Measurements from ENCODE around the gene CNKSR1.

CNKSR1 gene

GRCh38 chr1:26181586-26182382 lies 4.5 kb downstream of the CNKSR1 start:
- Histone ChIP-seq H3K9me3 (ENCODE audit: insufficient read depth, low read length) (no peaks in the 10 kb centered on the region), H3K9ac (ENCODE audit: low read length) (no peak overlapping the region), H3K27me3 (ENCODE audit: low read depth, low read length) (no peaks in the 10 kb centered on the region), H4K20me1 (ENCODE audit: insufficient read depth, low read length) (no peaks in the 10 kb centered on the region), H3K27ac (ENCODE audit: low read length) (no peak overlapping the region), H3K4me1 (ENCODE audit: low read length) (no peaks in the 10 kb centered on the region), H3K4me3 (ENCODE audit: low read length) (no peak overlapping the region), H3K79me2 (ENCODE audit: low read length) (no peaks in the 10 kb centered on the region), H3K36me3 (replicated peaks; ENCODE audit: low read depth, low read length) (no peaks in the 10 kb centered on the region), H3K4me2 (ENCODE audit: low read length) (no peak overlapping the region), H2AFZ (ENCODE audit: low read depth, low read length) (no peak overlapping the region)
- TF ChIP-seq, protein P1, sequence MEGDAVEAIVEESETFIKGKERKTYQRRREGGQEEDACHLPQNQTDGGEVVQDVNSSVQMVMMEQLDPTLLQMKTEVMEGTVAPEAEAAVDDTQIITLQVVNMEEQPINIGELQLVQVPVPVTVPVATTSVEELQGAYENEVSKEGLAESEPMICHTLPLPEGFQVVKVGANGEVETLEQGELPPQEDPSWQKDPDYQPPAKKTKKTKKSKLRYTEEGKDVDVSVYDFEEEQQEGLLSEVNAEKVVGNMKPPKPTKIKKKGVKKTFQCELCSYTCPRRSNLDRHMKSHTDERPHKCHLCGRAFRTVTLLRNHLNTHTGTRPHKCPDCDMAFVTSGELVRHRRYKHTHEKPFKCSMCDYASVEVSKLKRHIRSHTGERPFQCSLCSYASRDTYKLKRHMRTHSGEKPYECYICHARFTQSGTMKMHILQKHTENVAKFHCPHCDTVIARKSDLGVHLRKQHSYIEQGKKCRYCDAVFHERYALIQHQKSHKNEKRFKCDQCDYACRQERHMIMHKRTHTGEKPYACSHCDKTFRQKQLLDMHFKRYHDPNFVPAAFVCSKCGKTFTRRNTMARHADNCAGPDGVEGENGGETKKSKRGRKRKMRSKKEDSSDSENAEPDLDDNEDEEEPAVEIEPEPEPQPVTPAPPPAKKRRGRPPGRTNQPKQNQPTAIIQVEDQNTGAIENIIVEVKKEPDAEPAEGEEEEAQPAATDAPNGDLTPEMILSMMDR (IDR thresholded peaks at IDR 0.05; ENCODE audit: low read depth, low read length) = no peak
- TF ChIP-seq EZH2phosphoT487 (IDR thresholded peaks at IDR 0.05; ENCODE audit: low read depth) = no peak

- no peaks in the 10 kb centered on the region for H3K79me2 ChIP-seq (ENCODE audit: low read length)
- H3K9ac ChIP-seq (ENCODE audit: low read length) = no peak overlapping the region
- TF ChIP-seq, protein P1 (IDR thresholded peaks at IDR 0.05; ENCODE audit: low read depth, low read length) = no peak
- H3K4me1 ChIP-seq (ENCODE audit: low read length) = no peaks in the 10 kb centered on the region
- no peaks in the 10 kb centered on the region for H3K27me3 ChIP-seq (ENCODE audit: low read depth, low read length)
- H3K4me3 ChIP-seq (ENCODE audit: low read length) = no peak overlapping the region
- no peak overlapping the region for H3K27ac ChIP-seq (ENCODE audit: low read length)
- no peak overlapping the region for H3K4me2 ChIP-seq (ENCODE audit: low read length)
- no peaks in the 10 kb centered on the region for H4K20me1 ChIP-seq (ENCODE audit: insufficient read depth, low read length)
- H3K9me3 ChIP-seq (ENCODE audit: insufficient read depth, low read length) = no peaks in the 10 kb centered on the region
- H2AFZ ChIP-seq (ENCODE audit: low read depth, low read length) = no peak overlapping the region
- H3K36me3 ChIP-seq (replicated peaks; ENCODE audit: low read depth, low read length) = no peaks in the 10 kb centered on the region
These were observed 5.0 kb downstream of the CNKSR1 start for GRCh38 chr1:26182383-26182696.

DNA sequence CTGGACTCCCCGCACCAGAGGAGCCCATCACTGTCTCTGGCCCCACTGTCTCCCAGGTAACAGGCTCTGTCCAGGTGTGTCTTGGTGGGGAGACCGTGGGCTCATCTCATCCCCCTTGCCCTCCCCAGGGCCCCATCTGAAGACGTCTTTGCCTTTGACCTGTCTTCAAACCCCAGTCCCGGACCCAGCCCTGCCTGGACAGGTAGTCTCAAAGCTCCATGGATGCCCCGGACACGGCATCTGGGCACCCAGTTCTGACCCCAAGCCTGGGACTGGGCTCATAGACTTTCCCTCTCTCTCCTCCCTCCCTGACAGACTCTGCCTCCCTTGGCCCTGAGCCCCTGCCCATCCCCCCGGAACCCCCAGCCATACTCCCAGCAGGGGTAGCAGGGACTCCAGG lies 6.8 kb downstream of the CNKSR1 start:
- Histone ChIP-seq H3K4me1 (ENCODE audit: low read length) (no peaks in the 10 kb centered on the region), H2AFZ (ENCODE audit: low read depth, low read length) (no peak overlapping the region), H3K27me3 (ENCODE audit: low read depth, low read length) (no peaks in the 10 kb centered on the region), H3K4me2 (ENCODE audit: low read length) (no peak overlapping the region), H4K20me1 (ENCODE audit: insufficient read depth, low read length) (no peaks in the 10 kb centered on the region), H3K79me2 (ENCODE audit: low read length) (no peaks in the 10 kb centered on the region), H3K36me3 (replicated peaks; ENCODE audit: low read depth, low read length) (no peaks in the 10 kb centered on the region), H3K4me3 (ENCODE audit: low read length) (no peak overlapping the region), H3K27ac (ENCODE audit: low read length) (no peak overlapping the region), H3K9ac (ENCODE audit: low read length) (no peak overlapping the region), H3K9me3 (ENCODE audit: insufficient read depth, low read length) (no peaks in the 10 kb centered on the region)
- no peak for TF ChIP-seq EZH2phosphoT487 (IDR thresholded peaks at IDR 0.05; ENCODE audit: low read depth)
- TF ChIP-seq, protein P1 (IDR thresholded peaks at IDR 0.05; ENCODE audit: low read depth, low read length) = no peak

DNA sequence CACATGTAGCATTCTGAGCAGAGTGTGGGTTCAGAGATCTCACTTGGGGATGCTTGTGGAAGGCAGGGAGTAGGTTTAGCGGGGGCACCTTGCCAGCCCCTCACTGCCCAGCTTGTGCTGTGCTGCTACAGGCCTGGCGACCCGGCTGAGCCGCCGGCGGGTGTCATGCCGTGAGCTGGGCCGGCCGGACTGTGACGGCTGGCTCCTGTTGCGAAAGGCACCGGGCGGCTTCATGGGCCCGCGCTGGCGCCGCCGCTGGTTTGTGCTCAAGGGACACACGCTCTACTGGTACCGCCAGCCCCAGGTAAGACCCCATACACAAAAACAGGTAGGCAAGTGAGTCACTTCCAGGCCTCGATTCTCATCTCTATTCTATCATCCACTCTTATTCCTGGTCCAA lies 7.6 kb downstream of the CNKSR1 start:
- H3K4me3 ChIP-seq (ENCODE audit: low read length) = no peak overlapping the region
- H3K4me1 ChIP-seq (ENCODE audit: low read length) = no peaks in the 10 kb centered on the region
- H3K4me2 ChIP-seq (ENCODE audit: low read length) = no peak overlapping the region
- no peak overlapping the region for H2AFZ ChIP-seq (ENCODE audit: low read depth, low read length)
- H4K20me1 ChIP-seq (ENCODE audit: insufficient read depth, low read length) = no peaks in the 10 kb centered on the region
- no peaks in the 10 kb centered on the region for H3K36me3 ChIP-seq (replicated peaks; ENCODE audit: low read depth, low read length)
- no peaks in the 10 kb centered on the region for H3K9me3 ChIP-seq (ENCODE audit: insufficient read depth, low read length)
- no peak for TF ChIP-seq EZH2phosphoT487 (IDR thresholded peaks at IDR 0.05; ENCODE audit: low read depth)
- TF ChIP-seq, protein P1 (IDR thresholded peaks at IDR 0.05; ENCODE audit: low read depth, low read length) = no peak
- no peak overlapping the region for H3K27ac ChIP-seq (ENCODE audit: low read length)
- H3K9ac ChIP-seq (ENCODE audit: low read length) = no peak overlapping the region
- no peaks in the 10 kb centered on the region for H3K79me2 ChIP-seq (ENCODE audit: low read length)
- no peaks in the 10 kb centered on the region for H3K27me3 ChIP-seq (ENCODE audit: low read depth, low read length)

Measured in OCI-LY3 (cell line).